Activated CD8-positive, alpha-beta T cell treated with anti-CD3 and anti-CD28 coated beads for 36 hours (primary cell): ENCODE results near the gene LDLR. TPM values are rescaled to one million over a fixed set of nuclear protein-coding genes. Genes with fewer than 3 reads are reported as not detected.

Source experiments
- ATAC-seq: fragments of 200-7000 bp; cut with Tn5 transposase; one replicate; pipeline ENCODE4 v1.10.0; 2021; ENCODE audit warnings: mild to moderate bottlenecking, moderate library complexity
- CTCF ChIA-PET: fragments of 350-600 bp; sonication (Branson Sonifier 250); formaldehyde crosslinking; loops from one replicate; lab custom pipeline; 2021; ENCODE audit warnings: antibody characterized with exemption; lab: Charles Lee
- POLR2A ChIA-PET: fragments of 350-600 bp; sonication (Branson Sonifier 250); formaldehyde crosslinking; loops from one replicate; lab custom pipeline; 2021; ENCODE audit warnings: antibody characterized with exemption; lab: Charles Lee
- DNase-seq: peaks from one replicate; pipeline ENCODE4 v3.0.0-alpha.2; 2020
- H3K27ac Mint-ChIP-seq: one replicate; pipeline ENCODE4 v1.8.0; 2021; ENCODE audit warnings: mild to moderate bottlenecking, mixed read lengths
- H3K27me3 Mint-ChIP-seq: one replicate; pipeline ENCODE4 v1.8.0; 2021; ENCODE audit warnings: mixed read lengths
- H3K36me3 Mint-ChIP-seq: one replicate; pipeline ENCODE4 v1.8.0; 2021; ENCODE audit warnings: low read depth, mixed read lengths
- H3K4me1 Mint-ChIP-seq: one replicate; pipeline ENCODE4 v1.8.0; 2021; ENCODE audit warnings: low read depth, mixed read lengths
- H3K4me3 Mint-ChIP-seq: one replicate; pipeline ENCODE4 v1.8.0; 2021; ENCODE audit warnings: mild to moderate bottlenecking, moderate library complexity, mixed read lengths
- H3K9me3 Mint-ChIP-seq: one replicate; pipeline ENCODE4 v1.8.0; 2021; ENCODE audit warnings: mixed read lengths
- CTCF ChIP-seq: fragments of 200-600 bp; IDR thresholded peaks from one replicate; pipeline ENCODE4 v1.8.0; 2022; ENCODE audit warnings: antibody characterized with exemption, mild to moderate bottlenecking
- intact Hi-C: fragments of 100-400 bp; cut with micrococcal nuclease; formaldehyde crosslinking; loops from one replicate; pipeline ENCODE4 v1.10.0; 2022
- total RNA-seq, 2 experiments: library from RNA; stranded (reverse); gene quantifications; one replicate each; pipeline ENCODE4 v1.2.3, GENCODE V29; 2021

The LDLR gene
- total RNA-seq, 2 experiments from 2014 or later: 54.7 to 56.5 TPM

GRCh38 chr19:11061952-11062351 is 27.3 kb upstream of the LDLR start:
- Mint-ChIP-seq H3K9me3 (no peaks in the 10 kb centered on the region), H3K27ac (no peak overlapping the region), H3K4me3 (no peak overlapping the region), H3K4me1 (no peaks in the 10 kb centered on the region), H3K27me3 (no peaks in the 10 kb centered on the region), H3K36me3 (peaks cover 22% of the 10 kb centered on the region)
- ATAC-seq: no peak
- POLR2A ChIA-PET: no interaction called here
- TF ChIP-seq CTCF: no peak
- intact Hi-C loops: no loop called here
- DNase-seq: no peak
- CTCF ChIA-PET: no interaction called here

- no peaks in the 10 kb centered on the region for H3K27me3 Mint-ChIP-seq
- H3K27ac Mint-ChIP-seq: no peak overlapping the region
- H3K4me3 Mint-ChIP-seq: no peak overlapping the region
- no peak for ATAC-seq
- POLR2A ChIA-PET: interaction anchor here (1.4 kb wide), 1 partner anchor 26 kb away, joined by 4 read pairs; the partner anchor contains the start of gene LDLR
- H3K4me1 Mint-ChIP-seq: no peaks in the 10 kb centered on the region
- no peak for TF ChIP-seq CTCF
- H3K9me3 Mint-ChIP-seq: no peaks in the 10 kb centered on the region
- CTCF ChIA-PET: interaction anchor here (0.8 to 1.0 kb wide), 2 partner anchors 28 to 74 kb away, joined by 3 read pairs; no protein-coding TSS in a partner anchor
- intact Hi-C loops: no loop called here
- DNase-seq: no peak
- H3K36me3 Mint-ChIP-seq: peaks cover 27% of the 10 kb centered on the region
These were observed 25.8 kb upstream of the LDLR start for GRCh38 chr19:11063434-11063833.

- H3K4me1 Mint-ChIP-seq: no peaks in the 10 kb centered on the region
- H3K27me3 Mint-ChIP-seq: no peaks in the 10 kb centered on the region
- peaks cover 24% of the 10 kb centered on the region for H3K36me3 Mint-ChIP-seq
- ATAC-seq (no peak), DNase-seq (no peak)
- intact Hi-C loops: no loop called here
- ChIA-PET POLR2A (interaction anchor here (1.4 kb wide), 1 partner anchor 25 kb away, joined by 4 read pairs; the partner anchor contains the start of gene LDLR), CTCF (interaction anchor here (0.7 kb wide), 1 partner anchor 61 kb away, joined by 4 read pairs; no protein-coding TSS in a partner anchor)
- H3K4me3 Mint-ChIP-seq: no peak overlapping the region
- no peaks in the 10 kb centered on the region for H3K9me3 Mint-ChIP-seq
- no peak for TF ChIP-seq CTCF
- no peak overlapping the region for H3K27ac Mint-ChIP-seq
These were observed 24.4 kb upstream of the LDLR start for GRCh38 chr19:11064831-11065303.

GRCh38 chr19:11066326-11066725 is 22.9 kb upstream of the LDLR start:
- TF ChIP-seq CTCF: no peak
- ATAC-seq: no peak
- intact Hi-C loops: no loop called here
- H3K27ac Mint-ChIP-seq: no peak overlapping the region
- H3K36me3 Mint-ChIP-seq: peaks cover 21% of the 10 kb centered on the region
- H3K27me3 Mint-ChIP-seq: no peaks in the 10 kb centered on the region
- DNase-seq: no peak
- H3K4me1 Mint-ChIP-seq: no peaks in the 10 kb centered on the region
- H3K9me3 Mint-ChIP-seq: no peaks in the 10 kb centered on the region
- no peak overlapping the region for H3K4me3 Mint-ChIP-seq
- ChIA-PET CTCF (no interaction called here), POLR2A (interaction anchor here (0.5 to 0.7 kb wide), 2 partner anchors 39 to 662 kb away, joined by 3 to 4 read pairs; no protein-coding TSS in a partner anchor)

- no peaks in the 10 kb centered on the region for H3K4me1 Mint-ChIP-seq
- peaks cover 21% of the 10 kb centered on the region for H3K36me3 Mint-ChIP-seq
- no peak for ATAC-seq
- DNase-seq: no peak
- H3K9me3 Mint-ChIP-seq: no peaks in the 10 kb centered on the region
- no peaks in the 10 kb centered on the region for H3K27me3 Mint-ChIP-seq
- ChIA-PET POLR2A (interaction anchor here (0.6 to 1.9 kb wide), 3 partner anchors 13 to 57 kb away, joined by 3 to 4 read pairs (median 3); partner anchors contain the start of gene LDLR), CTCF (no interaction called here)
- peak overlapping the region; percentile 30 for H3K27ac Mint-ChIP-seq
- no peak for TF ChIP-seq CTCF
- no peak overlapping the region for H3K4me3 Mint-ChIP-seq
- intact Hi-C loops: no loop called here
These were observed 21.7 kb upstream of the LDLR start for GRCh38 chr19:11067356-11068113.
